CD4-positive, alpha-beta T cell treated with Interferon alpha-2 for 1 hour (primary cell): ENCODE data around the gene KIAA1614.
A peak's percentile ranks its signal among the peaks of the same experiment; 100 is the strongest.

ENCODE experiments used
- DNase-seq, 2 donors: peaks; one replicate each; pipeline ENCODE4 v3.0.0-alpha.2; 2020 to 2022

The KIAA1614 gene

GRCh38 chr1:180912801-180913565 lies at the start of gene KIAA1614:
KIAA1614 (plus strand) TSS chr1:180912897; CDS start chr1:180913244, 347 bp downstream.
- DNase-seq = no peak

- peak; percentile 3 to 53 for DNase-seq
These were observed 49.4 kb upstream of the KIAA1614 start for GRCh38 chr1:180863158-180863775.

- DNase-seq = peak in 1 of 2 donors; percentile 15
These were observed 30.7 kb upstream of the KIAA1614 start for GRCh38 chr1:180881806-180882509.

GRCh38 chr1:180884588-180885300 lies 28.0 kb upstream of the KIAA1614 start:
- DNase-seq = no peak

- DNase-seq = no peak
These were observed 26.4 kb upstream of the KIAA1614 start for GRCh38 chr1:180886338-180886737.

GRCh38 chr1:180887841-180888240 lies 24.9 kb upstream of the KIAA1614 start:
- no peak for DNase-seq

GRCh38 chr1:180888870-180889269 lies 23.8 kb upstream of the KIAA1614 start:
- no peak for DNase-seq

- DNase-seq = no peak
These were observed 23.4 kb upstream of the KIAA1614 start for GRCh38 chr1:180889325-180889724.

GRCh38 chr1:180892272-180892671 lies 20.4 kb upstream of the KIAA1614 start:
- DNase-seq = no peak

GRCh38 chr1:180892675-180893074 lies 20.0 kb upstream of the KIAA1614 start:
- DNase-seq = no peak

GRCh38 chr1:180893614-180894013 lies 19.1 kb upstream of the KIAA1614 start:
- no peak for DNase-seq

- DNase-seq = no peak
These were observed 16.5 kb upstream of the KIAA1614 start for GRCh38 chr1:180896161-180896560.

- DNase-seq = no peak
These were observed 14.1 kb upstream of the KIAA1614 start for GRCh38 chr1:180898441-180899219.

GRCh38 chr1:180899262-180899661 lies 13.4 kb upstream of the KIAA1614 start:
- no peak for DNase-seq

- no peak for DNase-seq
These were observed 11.4 kb upstream of the KIAA1614 start for GRCh38 chr1:180901076-180901990.

GRCh38 chr1:180902541-180902940 lies 10.2 kb upstream of the KIAA1614 start:
- DNase-seq = no peak

GRCh38 chr1:180905927-180906326 lies 6.8 kb upstream of the KIAA1614 start:
- no peak for DNase-seq

- DNase-seq = no peak
These were observed 6.2 kb upstream of the KIAA1614 start for GRCh38 chr1:180906511-180906910.

- DNase-seq = no peak
These were observed 5.2 kb upstream of the KIAA1614 start for GRCh38 chr1:180907313-180908055.

GRCh38 chr1:180908074-180908765 lies 4.5 kb upstream of the KIAA1614 start:
- DNase-seq = no peak
